Naive B cell (primary cell): ENCODE data around the gene FMNL3. TPM values are rescaled to one million over a fixed set of nuclear protein-coding genes. Genes with fewer than 3 reads are reported as not detected.

Experiments
- ATAC-seq, 2 donors: fragments of 150-1000 bp; cut with Tn5 transposase; 2 replicates each; pipeline ENCODE4 v1.10.0; 2021; ENCODE audit warnings: low read depth in 2 of 2, mild to moderate bottlenecking in 2 of 2, moderate library complexity in 2 of 2
- DNase-seq: peaks from one replicate; pipeline ENCODE4 v3.0.0; 2022
- H3K27ac Mint-ChIP-seq, 6 donors: one replicate each; pipeline ENCODE4 v1.8.0; 2020 to 2022; ENCODE audit warnings: mild to moderate bottlenecking in 6 of 6, mixed read lengths in 6 of 6, moderate library complexity in 5 of 6, inconsistent platforms in 2 of 6
- H3K27me3 Mint-ChIP-seq, 3 donors: one replicate each; pipeline ENCODE4 v1.8.0; 2021 to 2022; ENCODE audit warnings: mixed read lengths in 3 of 3, mild to moderate bottlenecking in 1 of 3
- H3K36me3 Mint-ChIP-seq, 2 donors: one replicate each; pipeline ENCODE4 v1.8.0; 2020 to 2022; ENCODE audit warnings: mixed read lengths in 2 of 2, inconsistent platforms in 1 of 2, mild to moderate bottlenecking in 1 of 2
- H3K4me1 Mint-ChIP-seq, 3 donors: one replicate each; pipeline ENCODE4 v1.8.0; 2020 to 2022; ENCODE audit warnings: mixed read lengths in 3 of 3, inconsistent platforms in 1 of 3, mild to moderate bottlenecking in 1 of 3, moderate library complexity in 1 of 3
- H3K4me3 Mint-ChIP-seq, 8 donors: one replicate each; pipeline ENCODE4 v1.8.0; 2020 to 2022; ENCODE audit warnings: mild to moderate bottlenecking in 8 of 8, mixed read lengths in 8 of 8, moderate library complexity in 8 of 8, inconsistent platforms in 2 of 8
- H3K9me3 Mint-ChIP-seq, 7 donors: one replicate each; pipeline ENCODE4 v1.8.0; 2020 to 2022; ENCODE audit warnings: mixed read lengths in 7 of 7, mild to moderate bottlenecking in 5 of 7, inconsistent platforms in 2 of 7, moderate library complexity in 1 of 7
- polyA plus RNA-seq, 6 donors: library from polyadenylated mRNA; unstranded; fragments of 300-500 nt; fragmentation: Illumina TruSeq; gene quantifications; one replicate each; pipeline ENCODE4 v1.2.3, GENCODE V29; 2021; ENCODE audit warnings: low read depth in 6 of 6

The FMNL3 gene
- polyA plus RNA-seq, 6 donors from 2014 or later, result 1.6 to 18.3 (median 15.2) TPM

- H3K27me3 Mint-ChIP-seq, result no peaks in the 10 kb centered on the region
- no peaks in the 10 kb centered on the region for H3K9me3 Mint-ChIP-seq
- peak overlapping the region in 1 of 8 donors; percentile 25 for H3K4me3 Mint-ChIP-seq
- peaks cover 50 to 84% (median 75%) of the 10 kb centered on the region in 3 donors for H3K4me1 Mint-ChIP-seq
- ATAC-seq, result no peak
- H3K36me3 Mint-ChIP-seq, result no peaks in the 10 kb centered on the region
- no peak for DNase-seq
- H3K27ac Mint-ChIP-seq, result peak overlapping the region in 2 of 6 donors; percentile 49 to 66
These were observed 22.8 kb downstream of the FMNL3 start for GRCh38 chr12:49684310-49684854.

DNA sequence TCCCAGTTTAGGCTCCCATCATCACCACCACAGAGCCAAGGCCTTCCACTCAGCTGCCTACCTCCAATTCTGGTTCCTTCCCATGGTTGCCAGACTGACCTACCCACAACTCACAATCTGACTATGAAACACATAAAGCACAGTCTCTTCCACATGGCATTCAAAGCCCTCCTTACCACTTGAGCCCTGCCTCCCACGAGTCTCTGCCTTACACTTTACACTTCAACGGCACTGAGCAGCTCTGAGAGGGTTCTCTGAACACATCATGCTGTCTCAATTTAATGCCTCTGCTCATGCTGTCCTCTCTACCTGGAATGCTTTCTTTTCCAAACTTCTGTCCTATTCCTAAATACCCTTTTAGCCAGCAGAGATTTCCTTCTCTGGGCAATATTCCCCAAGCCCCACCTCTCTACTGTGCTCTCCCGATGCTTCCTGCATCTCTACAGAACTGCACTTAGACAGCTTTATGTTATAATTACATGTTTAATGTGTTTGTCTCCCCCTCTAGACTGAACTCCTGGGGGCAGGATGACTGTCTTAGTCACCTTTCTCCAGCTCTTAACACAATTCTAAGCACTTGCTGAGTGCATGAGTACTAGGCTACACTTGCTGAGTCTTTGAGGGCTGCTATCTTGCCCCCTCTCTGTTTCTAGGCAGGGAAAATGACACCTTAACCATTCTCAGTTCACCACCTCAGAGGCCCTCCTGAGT, 23.5 kb downstream of the FMNL3 start:
- H3K4me3 Mint-ChIP-seq, result peak overlapping the region in 4 of 8 donors; percentile 12 to 51 (median 40)
- H3K4me1 Mint-ChIP-seq, result peaks cover 46 to 84% (median 73%) of the 10 kb centered on the region in 3 donors
- peak overlapping the region; percentile 41 to 80 (median 50) for H3K27ac Mint-ChIP-seq
- H3K27me3 Mint-ChIP-seq, result no peaks in the 10 kb centered on the region
- no peak for DNase-seq
- no peaks in the 10 kb centered on the region for H3K36me3 Mint-ChIP-seq
- no peak for ATAC-seq
- no peaks in the 10 kb centered on the region for H3K9me3 Mint-ChIP-seq

GRCh38 chr12:49680075-49680474, 27.1 kb downstream of the FMNL3 start:
- H3K4me3 Mint-ChIP-seq, result no peak overlapping the region
- ATAC-seq (no peak), DNase-seq (no peak)
- peak overlapping the region in 1 of 6 donors; percentile 57 for H3K27ac Mint-ChIP-seq
- H3K9me3 Mint-ChIP-seq, result no peaks in the 10 kb centered on the region
- peaks cover 57 to 86% (median 72%) of the 10 kb centered on the region in 3 donors for H3K4me1 Mint-ChIP-seq
- H3K36me3 Mint-ChIP-seq, result no peaks in the 10 kb centered on the region
- no peaks in the 10 kb centered on the region for H3K27me3 Mint-ChIP-seq

GRCh38 chr12:49678711-49679110, 28.5 kb downstream of the FMNL3 start:
- Mint-ChIP-seq H3K4me3 (no peak overlapping the region), H3K27ac (peak overlapping the region in 2 of 6 donors; percentile 49 to 75), H3K36me3 (no peaks in the 10 kb centered on the region), H3K27me3 (no peaks in the 10 kb centered on the region), H3K9me3 (no peaks in the 10 kb centered on the region), H3K4me1 (peaks cover 58 to 86% (median 73%) of the 10 kb centered on the region in 3 donors)
- ATAC-seq (no peak), DNase-seq (no peak)

DNA sequence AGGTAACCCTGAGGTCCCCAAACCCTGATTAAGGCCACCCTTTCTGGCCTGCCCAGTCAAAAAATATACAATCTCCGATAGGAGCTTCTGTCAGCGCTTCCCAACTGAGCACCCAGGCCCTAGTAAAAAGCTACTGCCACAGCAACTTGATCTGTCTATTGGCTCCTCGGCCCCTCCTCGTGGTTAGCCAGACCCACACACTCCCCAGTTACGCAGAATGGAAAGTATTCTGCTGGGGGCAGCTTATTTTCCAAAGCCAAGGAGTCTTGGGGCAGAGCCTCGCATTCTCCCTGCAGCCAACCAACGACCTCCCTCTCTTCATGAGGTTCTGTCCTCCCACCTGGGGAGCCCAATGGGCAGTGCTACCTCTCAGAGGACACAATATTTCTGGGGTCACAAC, 32.1 kb downstream of the FMNL3 start:
- ATAC-seq (no peak), DNase-seq (no peak)
- Mint-ChIP-seq H3K36me3 (no peaks in the 10 kb centered on the region), H3K4me1 (peaks cover 66 to 86% (median 83%) of the 10 kb centered on the region in 3 donors), H3K9me3 (no peaks in the 10 kb centered on the region), H3K4me3 (peak overlapping the region in 2 of 8 donors; percentile 1 to 22), H3K27me3 (no peaks in the 10 kb centered on the region), H3K27ac (peak overlapping the region; percentile 77 to 98 (median 94))

GRCh38 chr12:49674318-49674981, 32.8 kb downstream of the FMNL3 start:
- no peak for DNase-seq
- H3K27ac Mint-ChIP-seq, result peak overlapping the region; percentile 85 to 98 (median 96)
- no peaks in the 10 kb centered on the region for H3K36me3 Mint-ChIP-seq
- H3K9me3 Mint-ChIP-seq, result no peaks in the 10 kb centered on the region
- ATAC-seq, result no peak
- peak overlapping the region in 2 of 8 donors; percentile 31 to 55 for H3K4me3 Mint-ChIP-seq
- H3K27me3 Mint-ChIP-seq, result no peaks in the 10 kb centered on the region
- peaks cover 73 to 88% (median 83%) of the 10 kb centered on the region in 3 donors for H3K4me1 Mint-ChIP-seq

- H3K9me3 Mint-ChIP-seq, result no peaks in the 10 kb centered on the region
- H3K4me3 Mint-ChIP-seq, result peak overlapping the region in 3 of 8 donors; percentile 26 to 48 (median 39)
- DNase-seq, result no peak
- H3K4me1 Mint-ChIP-seq, result peaks cover 76 to 89% (median 83%) of the 10 kb centered on the region in 3 donors
- H3K36me3 Mint-ChIP-seq, result no peaks in the 10 kb centered on the region
- H3K27ac Mint-ChIP-seq, result peak overlapping the region; percentile 91 to 99 (median 96)
- H3K27me3 Mint-ChIP-seq, result no peaks in the 10 kb centered on the region
- ATAC-seq, result no peak
These were observed 33.5 kb downstream of the FMNL3 start for GRCh38 chr12:49673446-49674317.

DNA sequence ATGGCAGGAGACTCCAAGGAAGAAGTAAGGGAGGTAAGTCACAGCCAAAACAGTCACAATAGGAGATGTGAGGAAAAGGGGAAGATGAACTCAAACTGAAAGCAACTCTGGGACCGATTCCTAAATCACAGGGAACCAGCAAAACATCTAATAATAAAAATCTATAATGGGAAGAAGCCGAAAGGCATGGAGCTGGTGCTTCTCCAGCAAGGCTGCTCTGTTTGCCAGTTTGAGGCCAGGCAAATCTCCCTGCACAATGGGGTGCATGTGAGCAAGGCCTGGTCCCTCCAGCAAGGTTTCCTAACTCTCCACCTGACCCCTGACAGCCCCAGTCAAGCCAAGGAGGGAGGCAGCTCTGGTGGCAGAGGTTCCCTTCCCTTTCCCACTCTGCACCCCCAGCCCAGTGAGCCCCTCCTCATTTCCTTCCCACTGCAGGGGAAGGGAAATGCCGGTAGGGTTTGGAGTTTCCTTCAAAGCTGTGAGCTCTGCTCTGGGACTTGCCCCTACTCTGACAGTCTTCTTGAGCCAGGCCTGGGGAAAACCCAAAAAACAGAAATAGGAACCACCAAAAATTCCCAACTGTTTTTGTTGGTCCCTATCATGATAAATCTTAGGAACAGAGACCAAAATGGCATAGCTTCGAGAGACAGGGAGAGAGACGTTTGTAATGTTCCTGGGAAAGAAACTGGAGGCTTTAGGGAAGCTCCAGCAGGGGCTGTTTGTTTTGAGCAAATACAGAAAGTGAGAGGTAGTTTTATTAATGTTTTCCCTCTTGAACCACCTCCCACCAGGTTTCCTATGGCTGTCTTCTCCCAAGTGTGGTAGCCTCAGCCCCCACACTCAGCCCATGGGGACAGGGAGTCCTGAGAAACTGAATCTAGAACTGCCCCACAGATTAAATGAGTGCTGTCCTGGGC, 34.6 kb downstream of the FMNL3 start:
- no peak for DNase-seq
- Mint-ChIP-seq H3K36me3 (no peaks in the 10 kb centered on the region), H3K9me3 (no peaks in the 10 kb centered on the region), H3K27me3 (no peaks in the 10 kb centered on the region), H3K4me1 (peaks cover 83 to 96% (median 94%) of the 10 kb centered on the region in 3 donors), H3K4me3 (peak overlapping the region in 7 of 8 donors; percentile 27 to 81 (median 67)), H3K27ac (peak overlapping the region; percentile 91 to 99 (median 96))
- ATAC-seq, result no peak

DNA sequence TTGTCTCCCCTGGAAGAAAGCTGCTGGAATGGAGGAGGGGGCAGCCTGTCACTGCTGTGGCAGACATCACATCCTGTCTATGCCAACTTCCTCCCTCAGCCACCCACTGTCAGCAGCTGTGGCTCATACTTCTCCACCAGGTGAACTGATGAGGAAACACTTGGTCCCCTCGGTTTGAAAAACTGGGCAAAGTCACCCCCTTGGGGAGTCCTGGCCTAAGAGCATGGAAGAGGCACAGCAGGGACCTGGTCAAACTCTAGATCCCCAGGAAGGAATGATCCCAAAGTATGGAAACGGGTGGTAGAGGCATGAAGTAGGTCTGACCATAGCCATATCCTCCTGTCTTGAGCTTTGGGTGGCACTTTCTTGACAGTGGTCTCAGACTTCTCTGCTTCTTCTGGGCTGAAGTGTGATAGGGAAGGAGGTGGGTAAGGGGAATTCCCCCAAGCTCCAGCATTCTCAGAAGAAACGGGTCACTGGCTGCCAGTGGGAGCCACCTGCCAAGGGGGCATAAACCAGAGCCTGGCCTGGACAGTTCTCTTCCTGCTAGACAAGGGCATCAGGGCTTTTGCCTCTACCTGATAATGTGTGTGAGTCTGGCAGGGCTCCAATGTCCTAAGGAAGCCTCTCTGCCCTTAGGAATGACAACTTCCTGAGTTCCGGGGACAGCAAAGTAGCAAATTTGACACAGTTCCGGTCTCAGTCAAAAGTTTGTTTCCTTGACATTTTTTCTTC, 36.0 kb downstream of the FMNL3 start:
- H3K27me3 Mint-ChIP-seq, result no peaks in the 10 kb centered on the region
- H3K4me3 Mint-ChIP-seq, result peak overlapping the region; percentile 30 to 83 (median 66)

DNA sequence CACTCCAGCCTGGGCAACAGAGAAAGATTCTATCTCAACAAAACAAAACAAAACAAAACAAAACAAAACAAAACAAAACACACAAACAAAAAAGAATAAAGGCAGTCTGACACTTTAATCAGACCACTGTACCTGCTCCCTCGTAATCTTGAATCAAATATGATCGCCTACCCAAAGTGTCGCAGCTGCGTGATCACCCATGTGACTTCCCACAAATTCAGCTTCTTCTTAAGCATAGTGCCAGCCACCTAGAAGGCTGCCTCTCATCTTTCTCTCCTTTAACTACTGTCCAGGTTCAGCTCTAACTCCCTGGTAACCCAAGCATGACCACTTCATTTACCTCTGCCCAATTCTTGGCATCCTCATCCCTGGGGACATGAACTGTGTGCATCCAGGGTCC, 37.4 kb downstream of the FMNL3 start:
- Mint-ChIP-seq H3K4me1 (peaks cover 81 to 100% (median 96%) of the 10 kb centered on the region in 3 donors), H3K9me3 (no peaks in the 10 kb centered on the region), H3K27me3 (no peaks in the 10 kb centered on the region), H3K27ac (peak overlapping the region; percentile 91 to 99 (median 97)), H3K36me3 (peaks cover 0 to 7% of the 10 kb centered on the region in 2 donors), H3K4me3 (peak overlapping the region in 7 of 8 donors; percentile 48 to 83 (median 76))
- DNase-seq (no peak), ATAC-seq (no peak)

More for the DNA sequence above, 36.0 kb downstream of the FMNL3 start:
- H3K4me1 Mint-ChIP-seq, result peaks cover 83 to 100% (median 96%) of the 10 kb centered on the region in 3 donors
- peak overlapping the region; percentile 91 to 99 (median 96) for H3K27ac Mint-ChIP-seq
- no peaks in the 10 kb centered on the region for H3K9me3 Mint-ChIP-seq
- peak; percentile 73 for DNase-seq
- H3K36me3 Mint-ChIP-seq, result no peaks in the 10 kb centered on the region
- peak; percentile 85 to 87 for ATAC-seq

DNA sequence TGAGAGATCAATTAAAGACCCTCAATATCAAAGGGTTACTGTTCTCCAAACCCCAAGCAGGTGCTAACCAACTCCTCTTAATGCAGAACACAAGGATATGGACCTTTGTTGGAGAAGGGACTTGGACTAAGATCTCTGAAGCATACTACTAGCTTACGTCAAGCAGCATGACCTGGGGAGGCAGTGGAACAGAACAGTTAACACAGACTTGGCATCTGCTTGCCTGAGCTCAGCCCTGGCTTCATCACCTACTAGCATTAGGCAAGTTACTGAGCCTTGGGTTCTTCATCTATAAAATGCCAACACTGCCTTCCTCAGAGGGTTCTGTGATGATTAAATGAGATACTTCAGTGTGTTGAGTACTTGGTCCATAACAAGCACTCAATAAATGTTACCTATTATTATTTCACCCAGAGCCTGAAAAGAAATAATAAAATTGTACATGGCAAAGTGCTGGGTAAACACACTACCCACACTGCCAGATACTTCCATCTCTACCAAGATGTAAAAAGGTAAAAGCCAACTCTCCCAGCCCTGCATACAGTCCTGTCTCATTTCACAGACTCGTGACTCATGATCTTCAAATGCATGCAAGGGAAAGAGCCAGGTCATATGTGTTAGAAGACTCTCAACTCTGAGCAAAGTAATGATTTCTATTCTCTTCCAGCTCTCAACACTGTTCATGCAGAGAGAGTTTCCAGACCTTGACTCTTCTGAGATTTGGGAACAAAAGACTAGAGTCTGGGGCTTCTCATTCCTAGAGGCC, 39.7 kb downstream of the FMNL3 start:
- Mint-ChIP-seq H3K27ac (peak overlapping the region; percentile 94 to 98 (median 96)), H3K36me3 (peaks cover 0 to 7% of the 10 kb centered on the region in 2 donors), H3K4me3 (peak overlapping the region in 5 of 8 donors; percentile 15 to 59 (median 20)), H3K27me3 (no peaks in the 10 kb centered on the region), H3K9me3 (no peaks in the 10 kb centered on the region), H3K4me1 (peaks cover 85 to 99% (median 96%) of the 10 kb centered on the region in 3 donors)
- no peak for DNase-seq
- ATAC-seq, result peak; percentile 23 to 25
